Activated naive CD4-positive, alpha-beta T cell treated with anti-CD3 and anti-CD28 coated beads, Interleukin-2, amount 10 ng/mL, durations not matched to agents 7 days and 5 days (primary cell): Measurements from ENCODE around the gene CLCNKB.
"Not testable (repeated sequence)": the region's sequence is repeated elsewhere in the genome, so short reads cannot be mapped to it uniquely, and the experiment has no call there.

Source experiments
- CTCF ChIA-PET: fragments of 350-600 bp; sonication (Branson Sonifier 250); formaldehyde crosslinking; loops from one replicate; lab custom pipeline; 2021; ENCODE audit warnings: antibody characterized with exemption; lab: Charles Lee
- DNase-seq: peaks from one replicate; pipeline ENCODE4 v3.0.0-alpha.2; 2020
- H3K27ac Mint-ChIP-seq: one replicate; pipeline ENCODE4 v1.8.0; 2021; ENCODE audit warnings: mild to moderate bottlenecking, moderate library complexity, mixed read lengths
- H3K27me3 Mint-ChIP-seq: one replicate; pipeline ENCODE4 v1.8.0; 2021; ENCODE audit warnings: mild to moderate bottlenecking, mixed read lengths
- H3K36me3 Mint-ChIP-seq: one replicate; pipeline ENCODE4 v1.8.0; 2021; ENCODE audit warnings: mixed read lengths
- H3K4me1 Mint-ChIP-seq: one replicate; pipeline ENCODE4 v1.8.0; 2021; ENCODE audit warnings: mixed read lengths
- H3K4me3 Mint-ChIP-seq: one replicate; pipeline ENCODE4 v1.8.0; 2021; ENCODE audit warnings: mild to moderate bottlenecking, moderate library complexity, mixed read lengths
- H3K9me3 Mint-ChIP-seq: one replicate; pipeline ENCODE4 v1.8.0; 2021; ENCODE audit warnings: mixed read lengths

The CLCNKB gene

GRCh38 chr1:16018749-16019643 lies 24.6 kb upstream of the CLCNKB start:
- Mint-ChIP-seq H3K27me3 (peaks cover 43% of the 10 kb centered on the region), H3K27ac (no peak overlapping the region), H3K4me3 (no peak overlapping the region), H3K36me3 (no peaks in the 10 kb centered on the region), H3K4me1 (no peaks in the 10 kb centered on the region), H3K9me3 (no peaks in the 10 kb centered on the region)
- CTCF ChIA-PET = interaction anchor here (1.2 to 1.3 kb wide), 2 partner anchors 9 to 203 kb away, joined by 4 read pairs; no protein-coding TSS in a partner anchor
- DNase-seq = no peak

DNA sequence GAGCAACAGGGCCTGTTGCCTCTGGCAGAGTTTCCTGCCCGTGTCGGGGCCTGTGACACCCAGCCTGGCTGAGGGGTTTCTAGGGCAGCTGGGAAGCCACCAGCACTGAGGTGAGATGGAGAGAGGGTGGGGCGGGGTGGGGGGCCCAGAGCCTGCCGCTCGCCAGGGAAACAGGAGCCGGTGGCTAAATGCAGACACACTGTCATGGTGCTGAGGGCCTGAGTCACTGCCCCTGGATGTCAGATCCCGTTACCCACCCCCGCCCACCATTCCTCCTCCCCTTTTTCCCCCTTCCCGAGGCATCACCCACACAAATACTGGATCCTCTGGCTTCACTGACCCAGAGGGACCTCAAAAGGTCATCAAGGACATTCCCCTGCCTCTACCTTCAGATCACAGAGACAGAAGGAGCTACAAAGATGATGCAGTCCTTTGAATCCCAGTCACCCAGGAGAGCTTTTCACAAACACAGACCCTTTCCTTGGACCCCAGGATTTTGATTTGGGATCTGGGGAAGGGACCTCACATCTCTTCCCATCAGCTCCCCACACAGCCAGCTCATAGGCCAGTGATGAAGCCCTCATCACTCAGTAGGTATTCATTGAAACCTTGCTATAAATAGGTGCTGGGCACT lies 23.8 kb upstream of the CLCNKB start:
- Mint-ChIP-seq H3K27me3 (peaks cover 40% of the 10 kb centered on the region), H3K36me3 (no peaks in the 10 kb centered on the region), H3K27ac (no peak overlapping the region), H3K4me1 (no peaks in the 10 kb centered on the region), H3K9me3 (no peaks in the 10 kb centered on the region), H3K4me3 (no peak overlapping the region)
- DNase-seq = no peak
- CTCF ChIA-PET = no interaction called here

- no peak for DNase-seq
- H3K36me3 Mint-ChIP-seq = no peaks in the 10 kb centered on the region
- CTCF ChIA-PET = no interaction called here
Measured at GRCh38 chr1:16020325-16020724, 23.3 kb upstream of the CLCNKB start.

DNA sequence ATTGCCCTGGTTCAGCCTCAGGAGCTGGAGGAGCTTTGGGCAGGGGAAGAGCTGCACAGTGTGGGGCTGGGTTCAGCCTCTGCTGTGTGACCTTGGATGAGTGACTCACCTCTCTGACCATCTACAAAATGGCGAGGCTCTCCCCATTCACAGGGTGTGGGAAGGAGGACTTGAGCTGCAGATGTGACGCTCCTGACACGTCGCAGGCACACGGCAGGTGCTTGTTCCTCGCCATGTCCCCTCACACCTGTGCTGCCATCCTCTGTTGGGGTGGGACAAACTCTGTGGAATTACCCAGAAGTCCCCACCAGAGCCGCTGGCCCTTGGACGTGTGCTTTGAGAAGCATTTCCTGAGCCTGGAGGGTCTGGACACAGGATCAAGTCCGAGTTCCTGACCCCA lies 22.7 kb upstream of the CLCNKB start:
- CTCF ChIA-PET, H3K27ac Mint-ChIP-seq, H3K36me3 Mint-ChIP-seq, H3K4me3 Mint-ChIP-seq, DNase-seq, H3K4me1 Mint-ChIP-seq, H3K9me3 Mint-ChIP-seq: not testable (repeated sequence)
- H3K27me3 Mint-ChIP-seq = peaks cover 42% of the 10 kb centered on the region

More at GRCh38 chr1:16020325-16020724, 23.3 kb upstream of the CLCNKB start:
- Mint-ChIP-seq H3K4me1 (no peaks in the 10 kb centered on the region), H3K27me3 (peaks cover 40% of the 10 kb centered on the region), H3K9me3 (no peaks in the 10 kb centered on the region), H3K27ac (no peak overlapping the region), H3K4me3 (no peak overlapping the region)

DNA sequence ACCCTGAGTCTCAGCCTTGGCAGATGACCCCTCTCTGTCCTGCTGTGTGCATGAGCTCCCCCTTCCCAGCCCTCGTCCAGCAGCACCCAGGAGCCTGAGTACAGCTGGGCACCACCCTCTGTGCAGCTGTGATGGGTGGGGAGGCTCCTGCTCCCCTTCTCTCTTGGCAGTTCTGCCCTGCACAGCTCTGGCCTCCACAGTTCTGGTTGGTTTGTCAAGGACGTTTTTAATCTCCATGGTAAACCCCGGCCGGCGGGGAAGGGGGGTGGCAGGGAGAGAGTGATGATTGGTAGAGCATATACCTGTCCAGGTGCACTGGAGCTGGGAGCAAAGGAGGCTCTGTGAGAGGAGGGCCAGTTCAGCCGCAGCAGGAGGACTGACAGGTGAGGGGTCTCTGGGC lies 21.9 kb upstream of the CLCNKB start, which contains the start of gene CLCNKA:
TSS of gene CLCNKA (plus strand) at position 356 of the 400 bp plus-strand sequence. CDS start 584 bp downstream, outside the sequence.
- no peak within 1 kb of the TSS for H3K4me3 Mint-ChIP-seq
- H3K9me3 Mint-ChIP-seq = no peaks in the 10 kb centered on the region
- H3K27me3 Mint-ChIP-seq = peaks cover 47% of the 10 kb centered on the region
- H3K4me1 Mint-ChIP-seq = no peaks in the 10 kb centered on the region
- no peaks in the 10 kb centered on the region for H3K36me3 Mint-ChIP-seq
- no peak within 1 kb of the TSS for H3K27ac Mint-ChIP-seq
- DNase-seq = no peak
- CTCF ChIA-PET = interaction anchor here (1.1 kb wide), 1 partner anchor 11 kb away, joined by 3 read pairs; no protein-coding TSS in a partner anchor

- CTCF ChIA-PET = interaction anchor here (1.1 kb wide), 1 partner anchor 10 kb away, joined by 3 read pairs; no protein-coding TSS in a partner anchor
- Mint-ChIP-seq H3K27me3 (peaks cover 53% of the 10 kb centered on the region), H3K27ac (no peak overlapping the region), H3K4me1 (no peaks in the 10 kb centered on the region), H3K36me3 (no peaks in the 10 kb centered on the region), H3K9me3 (no peaks in the 10 kb centered on the region), H3K4me3 (no peak overlapping the region)
- DNase-seq = no peak
Measured at GRCh38 chr1:16022393-16022792, 21.2 kb upstream of the CLCNKB start.

GRCh38 chr1:16023050-16023653 lies 20.4 kb upstream of the CLCNKB start:
- peaks cover 61% of the 10 kb centered on the region for H3K27me3 Mint-ChIP-seq
- H3K4me1 Mint-ChIP-seq = peaks cover 2% of the 10 kb centered on the region
- H3K27ac Mint-ChIP-seq = no peak overlapping the region
- no peak for DNase-seq
- H3K36me3 Mint-ChIP-seq = no peaks in the 10 kb centered on the region
- CTCF ChIA-PET = interaction anchor here (0.6 kb wide), 1 partner anchor 59 kb away, joined by 3 read pairs; no protein-coding TSS in a partner anchor
- H3K9me3 Mint-ChIP-seq = no peaks in the 10 kb centered on the region
- no peak overlapping the region for H3K4me3 Mint-ChIP-seq

- CTCF ChIA-PET = interaction anchor here (0.8 to 1.3 kb wide), 2 partner anchors 14 to 234 kb away, joined by 3 read pairs; no protein-coding TSS in a partner anchor
- not testable (repeated sequence) for H3K4me3 Mint-ChIP-seq, H3K27ac Mint-ChIP-seq, H3K4me1 Mint-ChIP-seq, H3K9me3 Mint-ChIP-seq, DNase-seq, H3K36me3 Mint-ChIP-seq
- peaks cover 66% of the 10 kb centered on the region for H3K27me3 Mint-ChIP-seq
Measured at GRCh38 chr1:16026302-16026701, 17.3 kb upstream of the CLCNKB start.

GRCh38 chr1:16026723-16027484 lies 16.7 kb upstream of the CLCNKB start:
- Mint-ChIP-seq H3K4me1 (peaks cover 2% of the 10 kb centered on the region), H3K36me3 (no peaks in the 10 kb centered on the region), H3K4me3 (no peak overlapping the region), H3K27me3 (peaks cover 60% of the 10 kb centered on the region), H3K27ac (no peak overlapping the region), H3K9me3 (no peaks in the 10 kb centered on the region)
- DNase-seq = peak; percentile 47
- CTCF ChIA-PET = no interaction called here

DNA sequence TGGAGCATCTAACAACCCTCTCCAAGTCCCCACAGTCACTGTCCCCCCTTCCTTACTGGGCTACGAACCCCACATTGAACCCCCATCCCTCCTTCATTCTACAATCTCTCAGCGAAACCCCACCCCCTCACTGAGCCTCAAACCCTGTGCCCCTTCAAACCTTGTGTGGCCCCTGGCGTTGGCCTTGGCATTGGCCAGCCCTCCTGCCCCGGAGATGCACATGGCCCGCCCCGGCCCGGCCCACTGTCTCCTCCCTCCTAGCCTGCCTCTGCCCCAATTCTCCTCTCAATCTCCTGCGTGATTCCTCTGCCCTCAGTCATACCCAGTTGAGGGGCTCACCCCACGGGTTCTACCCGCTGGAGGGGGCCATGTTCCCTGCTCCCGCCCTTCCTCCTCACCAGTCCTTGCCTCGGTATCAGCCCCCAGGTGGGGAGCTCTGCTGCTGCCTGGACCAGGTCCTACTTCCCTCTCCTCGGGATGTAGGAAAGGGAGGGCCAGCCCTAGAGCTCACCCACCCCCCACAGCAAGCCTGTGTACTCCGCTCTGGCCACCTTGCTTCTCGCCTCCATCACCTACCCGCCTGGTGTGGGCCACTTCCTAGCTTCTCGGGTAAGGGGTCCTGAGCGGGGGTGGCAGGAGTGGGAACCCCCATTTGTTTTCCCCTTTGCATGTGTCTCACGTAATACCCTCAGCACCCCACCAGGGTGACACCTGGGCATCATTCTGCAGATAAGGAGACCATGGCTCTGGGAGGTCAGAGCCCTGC lies 15.2 kb upstream of the CLCNKB start:
- Mint-ChIP-seq H3K4me3 (no peak overlapping the region), H3K36me3 (no peaks in the 10 kb centered on the region), H3K4me1 (peaks cover 2% of the 10 kb centered on the region), H3K9me3 (no peaks in the 10 kb centered on the region), H3K27me3 (peaks cover 51% of the 10 kb centered on the region), H3K27ac (no peak overlapping the region)
- CTCF ChIA-PET = interaction anchor here (1.0 kb wide), 1 partner anchor 19 kb away, joined by 3 read pairs; no protein-coding TSS in a partner anchor
- no peak for DNase-seq

GRCh38 chr1:16029003-16029268 lies 14.6 kb upstream of the CLCNKB start:
- H3K27ac Mint-ChIP-seq, H3K4me1 Mint-ChIP-seq, H3K36me3 Mint-ChIP-seq, H3K9me3 Mint-ChIP-seq, DNase-seq, H3K4me3 Mint-ChIP-seq: not testable (repeated sequence)
- CTCF ChIA-PET = interaction anchor here (1.0 kb wide), 1 partner anchor 19 kb away, joined by 3 read pairs; no protein-coding TSS in a partner anchor
- H3K27me3 Mint-ChIP-seq = peaks cover 47% of the 10 kb centered on the region

DNA sequence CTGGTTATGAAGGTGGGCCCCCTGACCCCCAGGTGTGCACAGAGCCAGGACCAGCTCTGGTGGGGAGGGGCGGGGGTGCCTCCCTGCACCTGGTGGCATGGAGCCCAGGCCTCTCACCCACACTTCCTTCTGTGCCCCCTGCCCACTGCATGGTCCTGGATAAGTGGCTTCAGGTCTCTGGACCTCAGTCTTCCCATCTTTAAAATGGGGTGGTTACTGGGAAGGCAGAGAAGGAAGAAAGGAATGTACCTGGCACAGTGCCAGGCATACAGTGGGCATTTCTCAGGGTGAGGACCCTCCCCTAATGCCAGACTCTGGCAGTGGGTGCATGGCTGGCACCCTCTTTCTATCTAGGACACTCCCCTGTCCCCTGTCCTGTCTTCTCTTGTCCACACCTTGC lies 14.3 kb upstream of the CLCNKB start:
- no peak for DNase-seq
- H3K9me3 Mint-ChIP-seq = no peaks in the 10 kb centered on the region
- H3K4me1 Mint-ChIP-seq = peaks cover 2% of the 10 kb centered on the region
- H3K4me3 Mint-ChIP-seq = no peak overlapping the region
- CTCF ChIA-PET = no interaction called here
- no peaks in the 10 kb centered on the region for H3K36me3 Mint-ChIP-seq
- H3K27ac Mint-ChIP-seq = no peak overlapping the region
- H3K27me3 Mint-ChIP-seq = peaks cover 44% of the 10 kb centered on the region

GRCh38 chr1:16031551-16031950 lies 12.0 kb upstream of the CLCNKB start:
- peaks cover 2% of the 10 kb centered on the region for H3K4me1 Mint-ChIP-seq
- no peaks in the 10 kb centered on the region for H3K9me3 Mint-ChIP-seq
- CTCF ChIA-PET = interaction anchor here (1.0 to 1.8 kb wide), 2 partner anchors 22 to 217 kb away, joined by 4 to 9 read pairs; no protein-coding TSS in a partner anchor
- no peak overlapping the region for H3K4me3 Mint-ChIP-seq
- H3K27ac Mint-ChIP-seq = no peak overlapping the region
- DNase-seq = no peak
- no peaks in the 10 kb centered on the region for H3K36me3 Mint-ChIP-seq
- peaks cover 26% of the 10 kb centered on the region for H3K27me3 Mint-ChIP-seq
